HG02885 (cell line): Measurements from ENCODE around the gene TMEM218.
"Not testable (repeated sequence)": the region's sequence is repeated elsewhere in the genome, so short reads cannot be mapped to it uniquely, and the experiment has no call there.

ENCODE experiments used
- ATAC-seq: cut with Tn5 transposase; IDR thresholded peaks from one replicate; pipeline ENCODE4 v1.9.1; 2021; ENCODE audit warnings: mild to moderate bottlenecking; ENCODE audit not compliant: unreplicated experiment, poor library complexity

TMEM218 gene

DNA sequence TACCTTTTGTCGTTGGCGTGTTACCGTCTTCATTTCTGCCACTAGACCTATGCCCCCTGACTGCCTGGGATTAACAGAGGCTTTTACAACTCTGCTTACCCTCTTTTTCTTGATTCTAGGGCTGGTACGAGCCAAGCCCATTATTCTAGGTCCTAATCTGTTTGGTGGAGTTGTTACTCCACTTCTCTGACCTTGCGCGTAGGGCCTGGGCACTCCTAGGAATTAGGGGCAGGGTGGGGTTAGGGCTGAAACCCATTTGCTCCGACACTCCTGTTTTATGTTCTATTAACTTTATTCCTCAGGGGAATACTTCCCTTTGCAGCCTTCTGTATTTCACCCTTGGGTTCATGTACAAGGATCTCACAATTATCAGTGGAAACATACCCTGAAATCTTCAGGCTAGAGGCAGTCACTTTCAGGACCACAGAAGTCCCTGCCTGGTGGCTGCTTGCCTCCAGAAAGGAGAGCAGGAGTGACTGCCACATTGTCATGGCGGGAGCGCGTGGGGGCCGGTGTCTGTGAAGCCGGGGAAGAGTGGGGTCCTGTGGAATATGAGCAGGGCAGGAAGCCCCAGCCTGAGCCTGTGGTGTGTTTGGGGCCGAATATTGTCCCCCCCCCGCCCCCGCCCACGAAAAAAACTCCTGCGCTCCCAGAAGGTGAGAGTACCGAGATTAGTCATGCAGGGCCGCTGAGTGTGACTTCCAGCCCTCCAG is 49.1 kb downstream of the TMEM218 start:
- ATAC-seq, result no peak

DNA sequence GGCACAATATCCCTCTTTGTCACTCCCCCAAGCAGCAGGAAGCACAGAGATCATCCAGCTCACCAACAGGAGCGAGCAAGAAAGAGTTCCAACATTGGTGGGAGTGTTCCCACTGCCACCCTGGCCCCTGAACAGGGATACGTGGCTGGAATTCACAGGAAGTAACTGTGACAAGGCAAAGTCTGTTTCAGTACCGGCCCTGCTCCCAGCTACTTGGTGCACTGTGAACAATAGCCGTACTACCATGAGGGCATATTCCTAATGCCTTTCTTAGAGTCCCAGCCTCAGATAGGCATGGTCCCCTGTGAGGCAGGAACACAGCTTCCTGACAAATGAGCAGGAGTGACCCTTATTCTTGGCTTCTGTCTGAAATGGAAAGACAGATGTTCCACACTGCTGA is 50.1 kb downstream of the TMEM218 start:
- no peak for ATAC-seq

DNA sequence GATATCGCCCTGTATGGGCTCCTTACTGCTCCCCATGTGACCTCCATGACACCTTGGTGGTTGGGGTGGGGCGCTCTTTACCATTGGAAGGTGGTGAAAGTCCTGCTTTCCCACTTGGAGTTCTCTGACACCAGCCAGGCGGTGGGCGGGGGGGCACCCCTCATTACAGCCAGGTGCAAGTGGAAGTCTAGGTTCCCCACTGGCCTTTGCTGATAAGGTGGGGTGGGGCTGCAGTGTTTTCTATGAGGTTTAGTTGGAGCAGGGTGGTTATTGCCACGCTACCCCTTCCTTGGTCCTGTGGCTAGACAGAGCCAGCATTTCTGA is 53.8 kb downstream of the TMEM218 start:
- no peak for ATAC-seq

DNA sequence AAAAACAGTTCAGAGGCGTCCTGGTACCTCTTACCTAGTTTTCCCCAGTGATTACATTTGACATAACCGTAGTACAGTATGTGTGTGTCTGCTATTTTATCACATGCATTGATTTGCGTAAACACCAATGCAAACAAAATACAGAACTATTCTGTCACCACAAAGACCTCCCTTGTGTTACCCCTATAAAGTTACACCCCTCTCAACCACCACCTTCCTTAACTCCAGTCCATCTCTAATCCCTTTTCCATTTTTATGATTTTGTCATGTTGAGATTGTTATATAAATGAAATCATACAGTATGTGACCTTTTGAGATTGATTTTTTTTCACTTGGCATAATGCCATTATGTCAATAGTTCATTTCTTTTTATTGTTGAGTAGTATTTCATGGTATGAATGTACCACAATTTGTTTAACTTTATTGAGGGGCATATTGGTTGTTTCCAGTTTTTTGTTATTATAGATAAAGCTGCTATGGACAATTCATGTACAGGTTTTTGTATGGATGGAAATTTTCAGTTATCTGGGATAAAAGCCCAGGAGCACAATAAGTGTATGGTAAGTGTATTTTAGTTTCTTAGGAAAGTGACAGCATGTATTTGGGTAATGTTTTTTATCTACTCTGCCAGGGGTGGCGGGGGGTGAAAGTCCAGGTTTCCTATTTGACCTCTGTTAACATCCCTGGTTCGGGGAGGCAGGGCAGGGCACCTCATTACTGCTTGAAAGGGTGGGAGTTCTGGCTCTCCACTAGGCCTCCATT is 54.3 kb downstream of the TMEM218 start:
- ATAC-seq, result no peak

DNA sequence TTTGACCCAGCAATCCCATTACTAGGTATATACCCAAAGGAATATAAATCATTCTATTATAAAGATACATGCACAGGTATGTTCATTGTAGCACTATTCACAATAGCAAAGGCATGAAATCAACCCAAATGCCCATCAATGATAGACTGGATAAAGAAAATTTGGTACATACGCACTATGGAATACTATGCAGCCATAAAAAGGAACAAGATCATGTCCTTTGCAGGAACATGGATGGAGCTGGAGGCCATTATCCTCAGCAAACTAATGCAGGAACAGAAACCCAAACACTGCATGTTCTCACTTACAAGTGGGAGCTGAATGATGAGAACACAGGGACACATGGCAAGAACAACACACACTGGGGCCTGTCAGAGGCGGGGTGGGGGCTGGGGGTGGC is 55.3 kb downstream of the TMEM218 start:
- not testable (repeated sequence) for ATAC-seq

DNA sequence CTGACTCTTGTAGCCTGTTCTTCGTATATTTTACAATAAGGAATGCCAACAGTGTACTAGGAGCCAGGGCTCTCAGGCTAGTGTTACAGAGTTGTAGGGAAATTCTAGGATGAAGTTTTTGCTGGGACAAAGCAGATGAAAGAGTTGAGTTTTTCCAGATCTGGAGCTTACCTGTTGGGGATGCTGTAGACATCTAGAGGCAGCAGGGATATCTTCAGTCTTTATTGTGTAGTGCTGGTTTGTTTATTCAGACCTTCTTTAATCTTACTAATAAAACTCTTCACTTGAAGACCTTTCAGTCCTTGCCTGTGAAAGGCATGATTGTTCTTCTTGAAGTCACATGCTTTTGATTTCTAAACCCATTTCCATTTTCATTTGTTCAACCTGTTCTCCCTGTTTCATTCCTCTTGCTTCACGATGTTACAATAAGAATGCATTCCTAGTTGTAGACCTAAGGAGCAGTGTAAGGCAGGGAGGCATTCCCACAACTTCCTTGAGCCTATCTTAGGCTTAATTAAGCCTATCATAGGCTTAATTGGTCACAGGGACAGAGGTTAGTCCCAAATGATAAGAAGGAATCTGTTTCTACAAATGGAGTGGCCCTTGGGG is 56.2 kb downstream of the TMEM218 start:
- ATAC-seq, result no peak

DNA sequence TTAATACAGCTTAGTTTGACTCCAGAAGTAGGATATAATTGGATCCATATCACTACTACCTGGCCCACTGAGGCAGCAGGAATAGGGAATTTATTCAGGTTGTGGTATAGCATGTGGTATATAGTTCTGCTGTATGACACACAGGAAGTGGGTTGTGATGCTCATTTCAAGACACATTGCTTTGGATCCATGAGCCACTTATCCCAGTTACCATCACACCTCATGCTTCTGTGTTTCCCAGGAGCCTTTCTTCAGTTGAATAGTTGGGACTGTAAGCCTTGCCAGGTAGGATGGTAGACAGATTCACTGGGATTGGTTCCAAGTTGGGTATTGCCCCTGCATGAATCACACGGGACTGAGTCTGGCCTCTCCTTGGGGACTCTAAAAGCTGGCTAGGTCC is 58.3 kb downstream of the TMEM218 start:
- no peak for ATAC-seq

DNA sequence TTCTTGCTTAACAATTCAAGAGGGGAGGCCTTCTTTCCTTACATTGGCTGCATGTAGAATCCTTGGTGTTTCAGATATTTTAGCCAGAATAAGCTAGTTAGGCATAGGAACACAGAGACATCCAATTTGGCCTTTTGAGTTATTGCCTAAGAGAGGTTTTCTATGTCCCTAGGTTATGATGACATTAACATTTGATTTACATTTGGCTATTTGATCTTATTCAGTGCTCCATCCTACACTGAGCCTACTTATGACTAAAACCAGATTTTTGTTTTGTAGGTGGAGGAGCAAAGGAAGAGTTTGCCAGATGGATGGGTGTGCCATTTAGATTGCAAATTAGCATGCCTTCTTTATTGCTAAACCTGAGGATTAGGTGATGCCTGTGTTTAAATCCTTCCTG is 59.4 kb downstream of the TMEM218 start:
- no peak for ATAC-seq

DNA sequence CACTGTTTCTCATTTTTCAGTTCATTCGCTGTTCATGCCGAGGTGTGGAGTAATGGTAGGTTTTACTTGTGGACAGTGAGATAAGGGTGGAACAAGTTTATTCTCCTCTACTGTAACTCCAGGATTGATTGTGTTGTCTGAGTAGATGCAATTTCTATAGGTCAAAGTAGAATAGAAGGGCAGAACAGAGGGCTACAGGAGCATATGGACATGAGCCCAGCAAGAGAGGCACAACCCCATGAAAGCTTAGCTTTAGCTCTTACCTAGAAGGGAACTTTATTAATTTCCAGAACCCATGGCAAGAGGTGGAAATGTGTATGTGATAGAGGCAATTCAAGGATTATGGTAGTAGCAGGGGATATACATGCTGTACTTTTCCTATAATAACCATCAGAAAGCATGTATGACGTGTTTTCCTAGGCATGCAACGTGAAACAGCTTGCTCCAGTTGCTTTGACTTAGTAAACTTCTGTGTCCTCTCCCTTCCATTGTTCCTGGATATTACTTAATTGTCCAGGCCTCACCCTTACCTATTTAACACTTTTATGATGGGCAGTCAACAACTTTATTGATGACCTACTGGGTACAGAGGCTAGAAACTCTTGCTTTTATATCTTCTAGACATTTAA is 62.1 kb downstream of the TMEM218 start:
- no peak for ATAC-seq
